ENCODE results near the gene NCKAP5.

NCKAP5 gene

DNA sequence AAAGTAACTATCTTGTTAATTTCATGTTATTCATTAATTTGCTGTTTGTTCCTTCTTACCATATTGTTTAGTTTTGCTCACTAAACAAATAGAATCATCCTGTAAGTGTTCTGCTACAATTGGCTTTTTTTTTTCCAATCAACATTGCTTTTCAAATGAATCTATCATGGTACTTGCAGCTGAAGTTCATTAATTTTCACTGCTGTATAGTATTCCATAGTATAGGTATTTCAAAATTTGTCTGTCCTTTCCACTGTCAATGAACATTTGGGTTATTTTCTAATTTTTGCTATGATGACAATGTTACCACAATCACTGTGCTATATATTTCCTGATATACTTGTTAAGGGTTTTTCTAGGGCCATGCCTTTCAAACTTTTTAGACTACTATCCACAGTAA, 809.3 kb downstream of the NCKAP5 start:
- no peak for DNase-seq (ENCODE audit: low read depth in 2 of 2)

DNA sequence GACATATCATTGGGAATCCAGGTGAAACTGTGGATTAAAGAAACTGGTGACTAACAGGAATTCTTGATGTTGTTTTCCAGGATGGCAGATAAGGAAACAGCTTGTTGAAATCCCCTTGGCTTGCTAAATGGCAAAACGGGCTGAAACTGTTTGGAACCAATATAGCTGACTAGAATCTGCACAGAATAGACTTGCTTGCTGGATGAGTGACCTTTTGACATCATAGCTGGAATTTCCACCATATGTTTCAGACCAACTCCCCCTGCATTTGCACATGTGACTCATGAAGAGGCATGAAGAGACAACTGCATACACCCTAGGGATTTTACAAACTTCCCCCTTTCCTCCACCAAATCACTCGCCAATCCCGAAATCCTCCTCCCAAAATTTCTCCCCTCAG, 810.6 kb downstream of the NCKAP5 start:
- DNase-seq (ENCODE audit: low read depth in 2 of 2): no peak

GRCh38 chr2:132757002-132757589, 811.2 kb downstream of the NCKAP5 start:
- no peak for DNase-seq (ENCODE audit: low read depth in 2 of 2)

- no peak for DNase-seq (ENCODE audit: low read depth in 2 of 2)
Observed at GRCh38 chr2:132754867-132755472, 813.3 kb downstream of the NCKAP5 start.

GRCh38 chr2:132754392-132754791, 813.9 kb downstream of the NCKAP5 start:
- DNase-seq (ENCODE audit: low read depth in 2 of 2): no peak

DNA sequence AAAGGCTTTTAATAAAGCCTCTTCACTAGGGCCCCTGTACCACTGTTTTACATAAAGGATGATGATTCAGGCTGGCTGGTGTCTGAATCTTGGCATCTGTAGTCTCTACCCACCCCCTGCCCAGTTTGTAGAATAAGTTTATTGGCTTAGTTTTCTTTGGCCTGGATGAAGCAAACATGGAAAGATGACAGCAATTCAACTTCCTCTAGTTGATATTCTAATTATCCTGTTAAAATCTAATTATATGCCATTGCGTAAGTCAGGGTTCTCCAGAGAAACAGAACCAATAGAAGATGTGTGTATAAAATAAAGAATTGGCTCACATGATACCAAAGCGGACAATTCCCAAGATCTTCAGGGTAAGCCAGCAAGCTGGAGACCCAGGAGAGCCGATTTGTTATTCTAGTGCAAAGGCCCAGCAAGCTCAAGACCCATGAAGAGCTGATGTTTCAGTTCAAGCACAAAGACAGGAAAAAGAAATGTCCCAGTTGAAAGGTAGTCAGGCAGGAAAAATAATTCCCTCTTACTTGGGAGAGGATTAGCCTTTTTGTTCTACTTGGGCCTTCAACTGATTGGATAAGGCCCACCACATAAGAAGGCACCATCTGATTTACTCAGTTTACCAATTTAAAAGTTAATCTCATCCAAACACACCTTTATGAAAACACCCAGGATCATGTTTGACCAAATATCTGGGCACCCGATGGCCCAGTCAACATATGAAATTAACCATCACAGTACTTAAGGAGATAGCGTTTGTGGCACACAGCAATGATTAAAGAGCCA, 815.6 kb downstream of the NCKAP5 start:
- DNase-seq (ENCODE audit: low read depth in 2 of 2): no peak

DNA sequence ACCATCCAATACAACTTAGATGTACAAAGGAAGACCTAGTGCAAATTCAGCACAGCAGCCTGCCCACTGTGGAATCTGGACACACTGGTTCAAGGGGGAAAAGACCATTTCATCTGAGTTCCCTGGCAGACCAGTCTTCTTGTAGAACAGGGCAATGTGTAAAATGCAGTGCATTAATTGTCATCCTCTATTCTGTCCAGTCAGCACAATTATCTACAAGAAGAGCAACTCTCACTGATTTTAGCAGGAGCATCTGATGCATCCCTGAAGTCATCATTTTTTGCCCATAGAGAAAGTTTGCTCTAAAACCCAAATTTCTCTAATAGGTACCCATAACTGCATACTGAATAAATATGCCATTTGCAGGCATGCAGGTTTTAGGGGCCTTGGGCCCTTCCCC, 816.4 kb downstream of the NCKAP5 start:
- no peak for DNase-seq (ENCODE audit: low read depth in 2 of 2)

- DNase-seq (ENCODE audit: low read depth in 2 of 2): no peak
Observed at GRCh38 chr2:132750606-132751005, 817.7 kb downstream of the NCKAP5 start.

DNA sequence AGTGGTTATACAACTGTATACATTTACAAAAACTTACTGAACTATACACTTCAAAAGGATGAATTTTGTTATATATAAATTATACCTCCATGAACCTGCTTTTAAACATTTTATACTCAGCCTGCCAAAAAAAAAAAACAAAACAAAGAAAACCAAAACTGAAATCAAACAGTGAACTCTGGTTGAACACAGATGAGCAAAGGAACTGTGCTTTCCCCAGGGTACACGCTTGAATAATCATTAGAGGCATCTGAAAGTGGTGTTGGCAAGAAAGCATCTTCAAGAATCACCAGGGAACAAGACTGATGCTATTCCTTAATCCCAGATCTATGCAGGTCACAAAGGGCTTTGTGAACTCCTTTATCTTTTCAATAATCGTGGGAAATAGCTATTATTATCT, 821.2 kb downstream of the NCKAP5 start:
- DNase-seq (ENCODE audit: low read depth in 2 of 2): no peak

- DNase-seq (ENCODE audit: low read depth in 2 of 2): no peak
Observed at GRCh38 chr2:132741754-132742153, 826.5 kb downstream of the NCKAP5 start.

GRCh38 chr2:132740081-132740720, 828.1 kb downstream of the NCKAP5 start:
- DNase-seq (ENCODE audit: low read depth in 2 of 2): no peak

- DNase-seq (ENCODE audit: low read depth in 2 of 2): no peak
Observed at GRCh38 chr2:132738223-132738622, 830.0 kb downstream of the NCKAP5 start.

- DNase-seq (ENCODE audit: low read depth in 2 of 2): no peak
Observed at GRCh38 chr2:132736059-132736458, 832.2 kb downstream of the NCKAP5 start.

GRCh38 chr2:132734961-132735360, 833.3 kb downstream of the NCKAP5 start:
- no peak for DNase-seq (ENCODE audit: low read depth in 2 of 2)

DNA sequence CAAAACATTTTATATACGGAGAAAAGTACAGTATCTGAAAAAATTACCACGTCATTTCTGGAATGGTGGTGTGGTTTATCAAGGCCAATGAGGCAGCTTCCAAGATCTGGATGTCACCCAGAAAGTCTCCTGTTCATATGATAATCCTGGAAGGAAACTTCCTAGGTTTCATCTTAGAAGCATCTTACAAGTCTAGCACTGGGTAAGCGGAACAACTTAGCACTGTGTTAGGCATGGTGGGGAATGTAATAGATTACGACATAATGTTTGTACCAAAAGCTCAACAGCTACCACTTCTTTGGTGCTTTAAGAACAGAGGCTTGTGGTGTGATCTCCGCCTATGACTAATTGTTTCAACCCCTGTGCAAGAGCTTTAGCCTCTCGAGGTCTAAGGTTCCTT, 835.2 kb downstream of the NCKAP5 start:
- no peak for DNase-seq (ENCODE audit: low read depth in 2 of 2)

DNA sequence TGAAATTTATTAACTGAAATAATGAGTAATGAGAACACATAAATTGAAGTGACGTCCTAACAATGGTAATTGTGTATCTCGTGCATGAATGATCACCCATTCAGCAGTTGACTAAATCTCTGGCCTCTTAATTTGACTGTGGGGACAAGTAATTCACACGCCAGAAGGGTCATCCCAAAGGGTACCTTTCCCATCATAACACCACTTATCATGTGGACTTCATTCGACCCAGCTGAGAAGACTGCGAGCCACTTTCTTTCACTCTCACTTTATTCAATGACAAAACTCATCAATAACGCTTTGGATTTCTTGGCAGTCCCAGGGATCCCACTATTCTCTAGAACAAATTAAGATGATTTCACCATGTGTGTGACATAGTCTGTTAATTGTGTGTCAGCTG, 835.6 kb downstream of the NCKAP5 start:
- DNase-seq (ENCODE audit: low read depth in 2 of 2): no peak

- DNase-seq (ENCODE audit: low read depth in 2 of 2): no peak
Observed at GRCh38 chr2:132731441-132731840, 836.8 kb downstream of the NCKAP5 start.

DNA sequence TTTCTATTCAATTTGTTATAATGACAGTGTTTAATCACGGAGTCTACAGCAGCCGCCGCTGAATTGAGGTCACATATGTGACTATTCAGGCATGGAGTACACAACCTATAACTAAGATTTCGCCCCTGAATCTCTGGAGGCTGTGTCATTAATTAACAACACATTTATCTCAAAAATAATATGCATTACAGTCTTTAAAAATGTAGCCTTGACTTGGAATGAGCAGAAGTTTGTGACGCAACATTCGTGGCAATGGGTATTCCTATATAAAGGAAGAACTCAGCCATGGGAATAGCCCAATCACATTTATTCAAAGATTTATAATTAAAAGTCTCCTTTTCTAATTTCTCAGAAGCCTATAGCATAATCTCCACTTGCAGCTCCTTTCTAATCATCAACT, 837.7 kb downstream of the NCKAP5 start:
- no peak for DNase-seq (ENCODE audit: low read depth in 2 of 2)

DNA sequence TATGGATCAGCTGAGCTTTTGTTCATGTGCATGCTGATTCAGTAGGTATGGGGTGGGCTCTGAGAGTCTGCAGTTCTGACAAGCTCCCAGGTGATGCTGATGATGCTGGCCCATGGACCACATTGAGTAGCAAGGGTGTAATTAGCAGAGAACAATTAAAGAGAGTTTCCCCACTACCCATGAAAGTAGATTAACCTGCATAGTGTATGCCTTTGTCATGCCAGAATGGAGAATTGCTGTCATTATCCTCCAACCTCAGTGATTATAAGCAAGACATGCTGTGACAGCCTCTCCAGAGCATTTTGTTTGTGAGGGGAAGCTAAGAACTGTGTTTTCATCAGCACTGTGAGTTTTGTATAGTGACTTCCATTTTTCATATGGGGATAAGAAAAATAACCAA, 838.7 kb downstream of the NCKAP5 start:
- no peak for DNase-seq (ENCODE audit: low read depth in 2 of 2)

DNA sequence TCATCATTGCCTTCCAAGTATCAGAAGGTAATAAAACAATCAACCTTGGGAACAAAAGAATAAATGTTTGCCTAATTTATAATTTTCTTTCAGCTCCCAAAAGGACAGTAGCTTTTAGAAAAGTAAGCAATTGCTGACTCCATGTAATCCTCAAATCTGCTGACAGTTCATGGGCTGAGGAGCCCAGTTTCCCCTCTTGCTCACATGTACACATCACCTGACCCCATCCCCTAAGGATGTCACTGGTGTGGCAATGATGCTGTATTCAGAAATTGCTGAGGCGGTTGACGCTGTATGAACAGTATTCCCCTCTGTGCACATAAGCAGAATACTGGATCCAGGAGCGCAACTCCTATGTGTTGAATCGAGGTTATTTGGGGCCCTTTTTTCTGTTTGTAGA, 842.1 kb downstream of the NCKAP5 start:
- DNase-seq (ENCODE audit: low read depth in 2 of 2): no peak

DNA sequence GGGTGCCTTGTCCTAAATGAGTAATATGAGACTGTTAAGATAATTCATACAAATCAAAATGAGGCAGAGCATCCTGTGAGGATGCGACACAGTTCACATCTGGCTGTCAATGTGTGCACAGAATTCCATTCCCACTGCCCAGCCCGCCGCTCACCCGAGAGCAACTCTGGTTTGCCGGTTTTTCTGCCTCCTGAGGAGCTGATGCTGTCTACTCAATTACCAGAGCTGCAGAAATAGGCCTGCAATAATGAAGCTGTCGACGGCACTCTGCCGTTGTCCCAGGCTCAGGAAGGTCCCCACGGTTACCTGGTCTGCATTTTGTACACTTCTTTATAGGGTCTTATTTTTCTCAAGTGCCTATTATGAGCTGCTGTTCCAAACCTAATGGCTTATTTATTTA, 842.5 kb downstream of the NCKAP5 start:
- no peak for DNase-seq (ENCODE audit: low read depth in 2 of 2)

DNA sequence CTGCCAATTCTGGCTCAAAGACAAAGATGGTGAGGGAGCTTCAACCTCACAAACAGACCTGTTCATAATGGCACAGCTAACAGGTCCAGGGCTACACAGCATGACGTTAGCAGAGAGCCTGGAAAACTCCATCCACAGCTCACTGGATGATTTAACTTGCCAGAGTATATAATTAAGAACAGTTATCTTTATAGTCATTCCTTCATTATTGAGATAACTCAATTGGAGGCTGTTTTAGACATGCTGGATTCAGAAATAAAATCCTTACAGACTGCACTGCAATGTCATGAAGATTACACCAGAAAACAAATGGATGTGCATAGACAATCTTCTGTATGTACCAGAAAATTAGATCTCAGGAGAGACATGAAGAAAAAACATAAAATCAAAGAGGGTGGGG, 843.1 kb downstream of the NCKAP5 start:
- DNase-seq (ENCODE audit: low read depth in 2 of 2): no peak

DNA sequence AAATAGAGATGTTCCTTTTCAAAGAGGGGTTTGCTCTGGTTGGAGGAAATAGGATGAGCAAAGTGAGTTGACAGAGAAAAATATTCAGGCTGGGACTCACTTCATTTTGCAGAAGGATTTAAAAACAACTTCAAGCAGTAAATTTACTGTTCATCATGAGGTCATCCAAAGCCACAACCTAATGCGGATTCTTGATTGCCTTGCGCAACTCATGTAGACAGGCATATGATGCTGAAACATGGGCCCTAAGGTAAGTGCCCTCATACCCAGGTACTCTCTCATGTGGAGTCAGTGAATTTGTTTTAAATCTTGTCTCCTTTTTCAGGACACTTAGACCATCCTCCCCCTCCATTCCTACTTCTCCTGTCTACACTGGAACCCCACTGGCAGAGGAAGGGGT, 846.3 kb downstream of the NCKAP5 start:
- no peak for DNase-seq (ENCODE audit: low read depth in 2 of 2)

All from stimulated activated CD8-positive, alpha-beta memory T cell treated with anti-CD3 and anti-CD28 coated beads, Interleukin-7, amount 100 ng/mL, for 4 hours (primary cell).